GM06990 (cell line): ENCODE data around the gene CTNNA3.

Source experiments
- DNase-seq: peaks from one replicate; pipeline ENCODE4 v3.0.0-alpha.2; 2011; ENCODE audit not compliant: insufficient read length; ENCODE audit errors: extremely low read depth
- H3K27me3 ChIP-seq: replicated peaks from 2 replicates; pipeline ENCODE4 v1.6.0; 2011; ENCODE audit warnings: low read length; ENCODE audit not compliant: control insufficient read depth, insufficient read depth
- H3K36me3 ChIP-seq: 2 replicates; pipeline ENCODE4 v1.5.1; 2011; ENCODE audit warnings: low read length; ENCODE audit not compliant: control insufficient read depth, insufficient read depth
- H3K4me3 ChIP-seq: replicated peaks from 2 replicates; pipeline ENCODE4 v1.5.1; 2011; ENCODE audit warnings: low read depth, mild to moderate bottlenecking, control low read depth, low read length
- CTCF ChIP-seq: IDR thresholded peaks from 2 replicates; pipeline ENCODE4 v1.5.1; 2011; ENCODE audit warnings: low read length, control low read depth, mild to moderate bottlenecking, inconsistent platforms; ENCODE audit not compliant: insufficient read depth, poor library complexity, severe bottlenecking

CTNNA3 gene

GRCh38 chr10:66038623-66039022 lies 1657.4 kb downstream of the CTNNA3 start:
- DNase-seq: no peak
- Histone ChIP-seq H3K4me3 (no peak overlapping the region), H3K27me3 (no peaks in the 10 kb centered on the region), H3K36me3 (no peaks in the 10 kb centered on the region)
- TF ChIP-seq CTCF: no peak

- no peaks in the 10 kb centered on the region for H3K36me3 ChIP-seq
- no peak for TF ChIP-seq CTCF
- H3K4me3 ChIP-seq: no peak overlapping the region
- DNase-seq: no peak
- no peaks in the 10 kb centered on the region for H3K27me3 ChIP-seq
Observed at GRCh38 chr10:66026321-66026720, 1669.7 kb downstream of the CTNNA3 start.

GRCh38 chr10:66025186-66025585 lies 1670.8 kb downstream of the CTNNA3 start:
- H3K27me3 ChIP-seq: no peaks in the 10 kb centered on the region
- no peaks in the 10 kb centered on the region for H3K36me3 ChIP-seq
- DNase-seq: no peak
- H3K4me3 ChIP-seq: no peak overlapping the region
- no peak for TF ChIP-seq CTCF

- no peak for TF ChIP-seq CTCF
- H3K36me3 ChIP-seq: no peaks in the 10 kb centered on the region
- H3K27me3 ChIP-seq: no peaks in the 10 kb centered on the region
- no peak overlapping the region for H3K4me3 ChIP-seq
- no peak for DNase-seq
Observed at GRCh38 chr10:66021423-66021822, 1674.6 kb downstream of the CTNNA3 start.

- no peak for DNase-seq
- Histone ChIP-seq H3K4me3 (no peak overlapping the region), H3K36me3 (no peaks in the 10 kb centered on the region), H3K27me3 (no peaks in the 10 kb centered on the region)
- no peak for TF ChIP-seq CTCF
Observed at GRCh38 chr10:66008221-66008620, 1687.8 kb downstream of the CTNNA3 start.

- H3K36me3 ChIP-seq: no peaks in the 10 kb centered on the region
- no peak overlapping the region for H3K4me3 ChIP-seq
- no peak for DNase-seq
- no peaks in the 10 kb centered on the region for H3K27me3 ChIP-seq
- no peak for TF ChIP-seq CTCF
Observed at GRCh38 chr10:66006411-66006810, 1689.6 kb downstream of the CTNNA3 start.
